Hematopoietic multipotent progenitor cell treated with erythropoietin and hydrocortisone succinate and interleukin-3 and kit ligand, for 4 days (in vitro differentiated cells): ENCODE results near the gene STK4.
"Not testable (repeated sequence)": the region's sequence is repeated elsewhere in the genome, so short reads cannot be mapped to it uniquely, and the experiment has no call there.

Source experiments
- DNase-seq: peaks from one replicate; pipeline ENCODE4 v3.0.0-alpha.2; 2015

Gene STK4

GRCh38 chr20:44990425-44990824 is 24.1 kb downstream of the STK4 start:
- peak; percentile 69 for DNase-seq

GRCh38 chr20:44990957-44991356 is 24.6 kb downstream of the STK4 start:
- no peak for DNase-seq

- peak; percentile 67 for DNase-seq
Measured at GRCh38 chr20:44993343-44993742, 27.0 kb downstream of the STK4 start.

GRCh38 chr20:44997171-44997570 is 30.9 kb downstream of the STK4 start:
- DNase-seq: no peak

- no peak for DNase-seq
Measured at GRCh38 chr20:44997668-44998067, 31.4 kb downstream of the STK4 start.

- DNase-seq: no peak
Measured at GRCh38 chr20:45008521-45009049, 42.3 kb downstream of the STK4 start.

- no peak for DNase-seq
Measured at GRCh38 chr20:45010399-45010828, 44.1 kb downstream of the STK4 start.

- peak; percentile 82 for DNase-seq
Measured at GRCh38 chr20:45011108-45011526, 44.8 kb downstream of the STK4 start.

- DNase-seq: no peak
Measured at GRCh38 chr20:45012682-45013302, 46.5 kb downstream of the STK4 start.

- DNase-seq: not testable (repeated sequence)
Measured at GRCh38 chr20:45014131-45014530, 47.8 kb downstream of the STK4 start.

- no peak for DNase-seq
Measured at GRCh38 chr20:45014671-45015415, 48.5 kb downstream of the STK4 start.

- peak; percentile 51 for DNase-seq
Measured at GRCh38 chr20:45016089-45016671, 49.9 kb downstream of the STK4 start.

GRCh38 chr20:45017281-45017680 is 51.0 kb downstream of the STK4 start:
- no peak for DNase-seq

- DNase-seq: no peak
Measured at GRCh38 chr20:45017857-45018256, 51.5 kb downstream of the STK4 start.

GRCh38 chr20:45019027-45019761 is 52.9 kb downstream of the STK4 start:
- DNase-seq: no peak

GRCh38 chr20:45019762-45020123 is 53.4 kb downstream of the STK4 start:
- DNase-seq: no peak

GRCh38 chr20:45020236-45020886 is 54.0 kb downstream of the STK4 start:
- DNase-seq: peak; percentile 41

- DNase-seq: no peak
Measured at GRCh38 chr20:45021631-45022030, 55.3 kb downstream of the STK4 start.

- DNase-seq: not testable (repeated sequence)
Measured at GRCh38 chr20:45023140-45023539, 56.8 kb downstream of the STK4 start.

- DNase-seq: no peak
Measured at GRCh38 chr20:45028424-45029136, 62.3 kb downstream of the STK4 start.

- no peak for DNase-seq
Measured at GRCh38 chr20:45029884-45030283, 63.6 kb downstream of the STK4 start.

GRCh38 chr20:45032276-45032675 is 66.0 kb downstream of the STK4 start:
- DNase-seq: no peak
